GM12875 (cell line): ENCODE data around the gene ABLIM2.

Experiments
- H3K4me3 ChIP-seq: one replicate; pipeline ENCODE4 v1.5.1; 2011; ENCODE audit warnings: low read depth, low read length, control low read depth
- TF ChIP-seq, protein P1 (sequence below): IDR thresholded peaks from 2 replicates; pipeline ENCODE4 v1.5.1; 2011; ENCODE audit warnings: low read depth, mild to moderate bottlenecking, control low read depth, inconsistent platforms, low read length, moderate library complexity, borderline replicate concordance; ENCODE audit not compliant: insufficient read depth

Gene ABLIM2

DNA sequence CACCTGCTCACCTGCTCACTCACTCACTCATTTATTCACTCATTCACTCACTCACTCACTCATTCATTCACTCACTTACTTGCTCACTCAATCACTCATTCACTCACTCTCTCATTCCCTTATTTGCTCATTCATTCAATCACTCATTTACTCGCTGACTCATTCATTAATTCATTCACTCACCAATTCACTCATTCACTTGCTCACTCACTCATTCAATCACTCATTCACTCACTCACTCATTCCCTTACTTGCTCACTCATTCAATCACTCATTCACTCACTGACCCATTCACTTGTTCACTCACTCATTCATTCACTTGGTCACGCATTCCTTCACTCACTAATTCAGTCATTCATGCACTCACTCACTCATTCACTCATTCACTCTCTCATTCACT, 130.2 kb downstream of the ABLIM2 start:
- no peak overlapping the region for H3K4me3 ChIP-seq
- TF ChIP-seq, protein P1, sequence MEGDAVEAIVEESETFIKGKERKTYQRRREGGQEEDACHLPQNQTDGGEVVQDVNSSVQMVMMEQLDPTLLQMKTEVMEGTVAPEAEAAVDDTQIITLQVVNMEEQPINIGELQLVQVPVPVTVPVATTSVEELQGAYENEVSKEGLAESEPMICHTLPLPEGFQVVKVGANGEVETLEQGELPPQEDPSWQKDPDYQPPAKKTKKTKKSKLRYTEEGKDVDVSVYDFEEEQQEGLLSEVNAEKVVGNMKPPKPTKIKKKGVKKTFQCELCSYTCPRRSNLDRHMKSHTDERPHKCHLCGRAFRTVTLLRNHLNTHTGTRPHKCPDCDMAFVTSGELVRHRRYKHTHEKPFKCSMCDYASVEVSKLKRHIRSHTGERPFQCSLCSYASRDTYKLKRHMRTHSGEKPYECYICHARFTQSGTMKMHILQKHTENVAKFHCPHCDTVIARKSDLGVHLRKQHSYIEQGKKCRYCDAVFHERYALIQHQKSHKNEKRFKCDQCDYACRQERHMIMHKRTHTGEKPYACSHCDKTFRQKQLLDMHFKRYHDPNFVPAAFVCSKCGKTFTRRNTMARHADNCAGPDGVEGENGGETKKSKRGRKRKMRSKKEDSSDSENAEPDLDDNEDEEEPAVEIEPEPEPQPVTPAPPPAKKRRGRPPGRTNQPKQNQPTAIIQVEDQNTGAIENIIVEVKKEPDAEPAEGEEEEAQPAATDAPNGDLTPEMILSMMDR, result no peak

DNA sequence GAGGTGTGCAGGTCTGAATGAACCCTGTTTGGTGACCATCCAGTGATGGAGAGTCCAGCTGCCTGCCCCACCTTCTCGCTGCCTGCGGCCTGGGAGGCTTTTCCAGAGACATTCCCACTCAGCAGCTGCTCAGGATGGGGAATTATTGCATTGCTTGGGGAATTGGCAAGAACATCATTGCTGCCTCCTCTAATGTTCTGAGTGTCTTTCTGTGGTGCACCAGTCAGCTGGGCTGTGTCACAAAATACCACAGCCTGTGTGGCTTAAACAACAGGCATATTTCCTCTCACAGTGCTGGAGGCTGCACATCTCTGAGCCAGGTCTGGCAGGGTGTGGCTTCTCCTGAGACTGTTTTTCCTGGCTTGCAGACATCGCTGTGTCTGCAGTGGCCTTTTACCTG, 132.2 kb downstream of the ABLIM2 start:
- no peak overlapping the region for H3K4me3 ChIP-seq
- TF ChIP-seq, protein P1, result no peak

DNA sequence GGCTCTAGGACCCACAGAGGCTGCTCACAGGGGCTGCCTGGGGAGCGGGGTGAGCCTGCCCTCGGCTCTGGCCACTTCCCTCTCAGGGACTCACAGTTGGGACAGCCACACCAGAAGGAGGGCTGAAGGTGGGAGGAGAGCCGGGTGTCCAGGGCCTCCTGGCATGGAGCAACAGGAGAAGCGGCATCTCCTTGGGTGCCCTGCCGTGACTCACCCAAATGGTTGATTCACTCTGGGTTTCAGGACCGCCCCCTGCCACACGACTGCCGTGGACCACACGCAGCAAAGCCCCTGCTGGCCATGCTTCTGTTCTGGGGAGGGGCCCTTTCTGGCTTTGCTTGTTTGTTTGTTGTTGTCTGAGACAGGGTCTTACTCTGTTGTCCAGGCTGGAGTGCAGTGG, 132.9 kb downstream of the ABLIM2 start:
- no peak overlapping the region for H3K4me3 ChIP-seq
- TF ChIP-seq, protein P1, result no peak

DNA sequence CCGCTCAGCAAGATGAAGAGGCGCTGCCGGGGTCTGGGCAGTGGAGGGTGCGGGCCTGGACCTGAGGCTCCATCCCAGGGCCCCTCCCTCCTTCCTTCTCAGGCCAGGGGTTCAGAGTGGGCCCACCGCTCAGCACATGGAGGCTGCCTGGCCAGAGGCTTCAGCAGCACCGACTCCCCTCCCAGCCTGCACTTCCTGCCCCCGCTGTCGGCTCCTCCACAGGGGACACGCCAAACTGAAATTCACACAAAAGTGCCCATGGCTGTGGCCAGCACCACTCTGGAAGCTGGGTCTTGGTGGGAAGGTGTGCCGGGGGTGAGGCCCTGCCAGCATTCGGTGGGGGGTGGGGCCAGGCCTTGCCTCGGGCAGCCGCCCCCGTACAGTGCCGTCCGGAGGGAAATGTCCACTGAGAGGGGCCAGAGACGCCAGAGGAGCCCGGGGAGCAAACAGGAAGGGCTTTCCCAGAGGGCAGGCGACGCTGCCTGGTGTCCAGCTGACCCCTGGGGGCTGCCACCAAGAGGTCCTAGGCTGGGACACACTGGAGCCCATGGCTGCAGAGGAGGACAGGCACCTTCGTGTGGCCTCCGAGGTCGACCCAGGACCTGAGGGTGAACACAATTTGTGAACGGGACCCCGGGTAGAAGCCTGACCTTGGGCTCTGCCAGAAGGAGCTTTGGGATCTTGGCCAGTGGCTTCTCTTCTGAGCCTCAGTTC, 134.4 kb downstream of the ABLIM2 start:
- H3K4me3 ChIP-seq, result no peak overlapping the region
- TF ChIP-seq, protein P1, result no peak

DNA sequence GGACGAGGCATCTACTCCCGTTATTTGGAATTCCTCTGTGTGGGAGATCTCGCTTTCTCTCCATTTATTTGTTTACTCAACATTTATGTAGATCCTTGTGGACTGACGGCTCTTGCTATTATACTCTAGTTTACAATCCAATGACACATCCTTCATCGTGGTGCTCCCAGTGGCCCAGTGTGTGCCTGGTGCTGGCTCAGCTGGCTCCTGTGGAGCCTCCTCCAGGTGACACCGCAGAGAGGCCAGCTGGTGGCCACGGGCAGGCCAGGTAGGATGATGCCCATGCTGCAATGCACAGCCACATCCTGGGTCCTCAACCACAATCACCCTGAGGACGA, 134.9 kb downstream of the ABLIM2 start:
- no peak overlapping the region for H3K4me3 ChIP-seq
- TF ChIP-seq, protein P1, result no peak

DNA sequence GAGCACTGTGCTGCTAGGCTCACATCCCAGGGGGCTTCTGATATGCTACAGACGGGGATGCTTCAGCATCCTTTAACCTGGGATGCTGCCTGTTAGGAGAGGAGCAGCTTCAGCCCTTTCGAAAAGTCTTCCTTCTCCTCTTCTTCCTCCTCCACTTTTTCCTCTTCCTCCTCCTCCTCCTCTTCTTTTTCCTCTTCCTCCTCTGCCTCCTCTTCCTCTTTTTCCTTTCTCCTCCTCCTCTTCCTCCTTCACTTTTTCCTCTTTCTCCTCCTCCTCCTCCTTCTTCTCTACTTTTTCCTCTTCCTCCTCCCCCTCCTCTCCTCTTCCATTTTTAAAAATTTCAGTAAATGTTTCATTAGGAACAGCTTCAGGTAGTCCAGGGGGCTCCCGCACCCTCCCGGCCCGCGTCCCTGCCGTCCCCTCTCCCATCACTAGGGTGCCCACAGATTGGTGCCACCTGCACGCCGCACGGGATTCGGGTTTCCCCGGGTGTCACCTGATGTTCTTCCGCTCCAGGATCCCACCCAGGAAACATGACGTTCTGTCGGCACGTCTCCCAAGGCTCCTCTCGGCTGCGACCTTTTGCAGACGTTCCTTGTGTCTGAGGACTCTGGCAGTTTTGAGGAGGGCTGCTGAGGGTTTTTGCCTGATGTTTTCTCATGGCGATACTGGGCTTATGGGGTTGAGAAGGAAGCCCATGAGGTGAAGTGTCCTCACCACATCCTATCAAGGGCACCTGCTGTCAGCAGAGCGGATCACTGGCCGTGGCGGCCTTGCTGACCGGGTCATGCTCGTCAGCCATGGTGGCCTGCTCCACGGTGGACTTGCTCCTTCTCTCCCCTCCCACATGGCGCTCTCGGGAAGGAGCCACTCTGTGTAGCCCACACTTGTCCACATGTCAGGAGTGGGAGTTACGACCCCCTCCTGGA, 135.6 kb downstream of the ABLIM2 start:
- TF ChIP-seq, protein P1, result no peak
- no peak overlapping the region for H3K4me3 ChIP-seq
